Stimulated activated CD8-positive, alpha-beta memory T cell treated with anti-CD3 and anti-CD28 coated beads, Interleukin-7, amount 100 ng/mL, for 24 hours (primary cell): ENCODE data around the gene SSH2.
"Not testable (repeated sequence)": the region's sequence is repeated elsewhere in the genome, so short reads cannot be mapped to it uniquely, and the experiment has no call there.

Source experiments
- DNase-seq: peaks from one replicate; pipeline ENCODE4 v3.0.0-alpha.2; 2020; ENCODE audit warnings: low read depth

SSH2 gene

GRCh38 chr17:29709866-29710519 lies 220.0 kb downstream of the SSH2 start:
- no peak for DNase-seq

- DNase-seq: no peak
These were observed 222.8 kb downstream of the SSH2 start for GRCh38 chr17:29707212-29707571.

- DNase-seq: no peak
These were observed 224.0 kb downstream of the SSH2 start for GRCh38 chr17:29706045-29706431.

GRCh38 chr17:29705386-29705785 lies 224.6 kb downstream of the SSH2 start:
- DNase-seq: no peak

GRCh38 chr17:29699283-29699682 lies 230.7 kb downstream of the SSH2 start:
- DNase-seq: no peak

GRCh38 chr17:29698837-29699236 lies 231.2 kb downstream of the SSH2 start:
- DNase-seq: no peak

GRCh38 chr17:29698019-29698777 lies 231.8 kb downstream of the SSH2 start:
- DNase-seq: no peak

- no peak for DNase-seq
These were observed 232.7 kb downstream of the SSH2 start for GRCh38 chr17:29697371-29697770.

- no peak for DNase-seq
These were observed 235.0 kb downstream of the SSH2 start for GRCh38 chr17:29694918-29695563.

- no peak for DNase-seq
These were observed 236.3 kb downstream of the SSH2 start for GRCh38 chr17:29693751-29694150.

- DNase-seq: no peak
These were observed 242.4 kb downstream of the SSH2 start for GRCh38 chr17:29687596-29687995.

- DNase-seq: no peak
These were observed 242.9 kb downstream of the SSH2 start for GRCh38 chr17:29686993-29687590.

- DNase-seq: no peak
These were observed 246.5 kb downstream of the SSH2 start for GRCh38 chr17:29683481-29683880.

GRCh38 chr17:29682987-29683386 lies 247.0 kb downstream of the SSH2 start:
- DNase-seq: no peak

GRCh38 chr17:29682054-29682453 lies 248.0 kb downstream of the SSH2 start:
- no peak for DNase-seq

GRCh38 chr17:29677824-29678223 lies 252.2 kb downstream of the SSH2 start:
- DNase-seq: no peak

- DNase-seq: no peak
These were observed 252.7 kb downstream of the SSH2 start for GRCh38 chr17:29677221-29677791.

GRCh38 chr17:29675961-29676360 lies 254.1 kb downstream of the SSH2 start:
- DNase-seq: not testable (repeated sequence)

GRCh38 chr17:29674281-29674680 lies 255.7 kb downstream of the SSH2 start:
- DNase-seq: no peak

- DNase-seq: no peak
These were observed 258.4 kb downstream of the SSH2 start for GRCh38 chr17:29671661-29672060.

GRCh38 chr17:29669266-29669665 lies 260.8 kb downstream of the SSH2 start:
- no peak for DNase-seq

GRCh38 chr17:29667969-29668368 lies 262.1 kb downstream of the SSH2 start:
- no peak for DNase-seq

- DNase-seq: no peak
These were observed 264.6 kb downstream of the SSH2 start for GRCh38 chr17:29665481-29665810.
